ENCODE measurements around the gene MAPKAP1. TPM values are rescaled to one million over a fixed set of nuclear protein-coding genes. Genes with fewer than 3 reads are reported as not detected.

MAPKAP1 gene
- total and polyA plus RNA-seq, 2 of the 13 experiments (the other 11 are each of a cell fraction or from before 2014, with no cell fraction given), result 45.0 to 64.3 TPM

GRCh38 chr9:125435776-125436612, 271.0 kb downstream of the MAPKAP1 start:
- no TSS peak for BruUV-seq (replicated peaks)
- WGBS (ENCODE audit: low lambda C conversion rate), result 100% methylated on average over 5 of the region's 16 CpGs
- Histone ChIP-seq H2AFZ (ENCODE audit: low read length) (no peak overlapping the region), H3K4me3 (replicated peaks in 1 of 3; ENCODE audit: insufficient read depth in 1 of 3, low read depth in 2 of 3, low read length in 3 of 3) (no peak overlapping the region), H3K4me1 (ENCODE audit: insufficient read depth, low read length) (no peaks in the 10 kb centered on the region), H3K36me3 (replicated peaks in 1 of 2; ENCODE audit: control insufficient read depth in 1 of 2, insufficient read depth in 2 of 2, low read length in 2 of 2) (peaks cover 2 to 8% of the 10 kb centered on the region in 2 experiments; a peak in 3 of 5 replicates), H3K9me3 (ENCODE audit: low read length) (no peaks in the 10 kb centered on the region), H3K4me2 (ENCODE audit: low read depth, low read length) (no peak overlapping the region), H3K9ac (ENCODE audit: insufficient read depth, low read depth, low read length) (no peak overlapping the region), H3K27ac (ENCODE audit: extremely low read length, insufficient read depth, low read length) (no peak overlapping the region), H3K79me2 (ENCODE audit: insufficient read depth, low read length) (no peaks in the 10 kb centered on the region), H4K20me1 (ENCODE audit: insufficient read depth, low read length) (no peaks in the 10 kb centered on the region), H3K27me3 (ENCODE audit: control insufficient read depth in 1 of 2, insufficient read depth in 2 of 2, low read length in 2 of 2) (peaks cover 0 to under 1% of the 10 kb centered on the region in 2 experiments; a peak in 1 of 5 replicates)
- DNase-seq (ENCODE audit: low spot score) (no peak), FAIRE-seq (no peak), ATAC-seq (peak; percentile 27; the same call in 2 of the 3 replicates)
- in situ Hi-C loops (cut with HindIII; ENCODE audit: extremely low pct_ligation_motif_present, low pct_unique_long_range_greater_than_20kb) (no loop called here), intact Hi-C loops (cut with micrococcal nuclease; ENCODE audit: unreplicated experiment) (no loop called here)
- ChIA-PET CTCF (ENCODE audit: low intra/inter-chr PET ratio, low total read pairs) (no interaction called here), POLR2A (no interaction called here)
- no peak for TF ChIP-seq ARNT2 (CRISPR knock-in tag; IDR thresholded peaks at IDR 0.05; ENCODE audit: low read depth)
- TF ChIP-seq, protein P1, sequence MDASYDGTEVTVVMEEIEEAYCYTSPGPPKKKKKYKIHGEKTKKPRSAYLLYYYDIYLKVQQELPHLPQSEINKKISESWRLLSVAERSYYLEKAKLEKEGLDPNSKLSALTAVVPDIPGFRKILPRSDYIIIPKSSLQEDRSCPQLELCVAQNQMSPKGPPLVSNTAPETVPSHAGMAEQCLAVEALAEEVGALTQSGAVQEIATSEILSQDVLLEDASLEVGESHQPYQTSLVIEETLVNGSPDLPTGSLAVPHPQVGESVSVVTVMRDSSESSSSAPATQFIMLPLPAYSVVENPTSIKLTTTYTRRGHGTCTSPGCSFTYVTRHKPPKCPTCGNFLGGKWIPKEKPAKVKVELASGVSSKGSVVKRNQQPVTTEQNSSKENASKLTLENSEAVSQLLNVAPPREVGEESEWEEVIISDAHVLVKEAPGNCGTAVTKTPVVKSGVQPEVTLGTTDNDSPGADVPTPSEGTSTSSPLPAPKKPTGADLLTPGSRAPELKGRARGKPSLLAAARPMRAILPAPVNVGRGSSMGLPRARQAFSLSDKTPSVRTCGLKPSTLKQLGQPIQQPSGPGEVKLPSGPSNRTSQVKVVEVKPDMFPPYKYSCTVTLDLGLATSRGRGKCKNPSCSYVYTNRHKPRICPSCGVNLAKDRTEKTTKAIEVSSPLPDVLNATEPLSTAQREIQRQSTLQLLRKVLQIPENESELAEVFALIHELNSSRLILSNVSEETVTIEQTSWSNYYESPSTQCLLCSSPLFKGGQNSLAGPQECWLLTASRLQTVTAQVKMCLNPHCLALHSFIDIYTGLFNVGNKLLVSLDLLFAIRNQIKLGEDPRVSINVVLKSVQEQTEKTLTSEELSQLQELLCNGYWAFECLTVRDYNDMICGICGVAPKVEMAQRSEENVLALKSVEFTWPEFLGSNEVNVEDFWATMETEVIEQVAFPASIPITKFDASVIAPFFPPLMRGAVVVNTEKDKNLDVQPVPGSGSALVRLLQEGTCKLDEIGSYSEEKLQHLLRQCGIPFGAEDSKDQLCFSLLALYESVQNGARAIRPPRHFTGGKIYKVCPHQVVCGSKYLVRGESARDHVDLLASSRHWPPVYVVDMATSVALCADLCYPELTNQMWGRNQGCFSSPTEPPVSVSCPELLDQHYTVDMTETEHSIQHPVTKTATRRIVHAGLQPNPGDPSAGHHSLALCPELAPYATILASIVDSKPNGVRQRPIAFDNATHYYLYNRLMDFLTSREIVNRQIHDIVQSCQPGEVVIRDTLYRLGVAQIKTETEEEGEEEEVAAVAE (CRISPR knock-in tag; IDR thresholded peaks at IDR 0.05; ENCODE audit: borderline replicate concordance), result no peak
- no peak for TF ChIP-seq ZHX2 (IDR thresholded peaks at IDR 0.05; ENCODE audit: low read depth)
- no peak for TF ChIP-seq ZHX2 (CRISPR knock-in tag; IDR thresholded peaks at IDR 0.05; ENCODE audit: borderline replicate concordance)

Measured in HepG2 (cell line).